Mesendoderm (in vitro differentiated cells): ENCODE data around the gene ABI1.

ENCODE experiments used
- DNase-seq: peaks from one replicate; pipeline ENCODE4 v3.0.0; 2013
- H2AK5ac ChIP-seq: 2 replicates; pipeline ENCODE4 v1.6.1; 2013; ENCODE audit warnings: low read length, inconsistent platforms
- H2BK120ac ChIP-seq: 2 replicates; pipeline ENCODE4 v1.6.1; 2013; ENCODE audit warnings: low read depth, mild to moderate bottlenecking, low read length, moderate library complexity, mixed read lengths
- H2BK15ac ChIP-seq: replicated peaks from 2 replicates; pipeline ENCODE4 v1.6.1; 2013; ENCODE audit warnings: low read depth, mild to moderate bottlenecking, moderate library complexity
- H2BK5ac ChIP-seq: 2 replicates; pipeline ENCODE4 v1.6.1; 2013; ENCODE audit warnings: low read length, inconsistent platforms
- H3K18ac ChIP-seq: 2 replicates; pipeline ENCODE4 v1.6.1; 2013; ENCODE audit warnings: mild to moderate bottlenecking, low read length, mixed read lengths
- H3K23ac ChIP-seq: one replicate; pipeline ENCODE4 v1.6.1; 2013; ENCODE audit warnings: low read length
- H3K27ac ChIP-seq: 2 replicates; pipeline ENCODE4 v1.5.1; 2013; ENCODE audit warnings: low read depth, mild to moderate bottlenecking, inconsistent platforms, low read length, moderate library complexity
- H3K27me3 ChIP-seq: 2 replicates; pipeline ENCODE4 v1.6.1; 2013; ENCODE audit warnings: low read length, control low read depth, mild to moderate bottlenecking, inconsistent platforms; ENCODE audit not compliant: insufficient read depth, poor library complexity
- H3K36me3 ChIP-seq: 2 replicates; pipeline ENCODE4 v1.6.1; 2013; ENCODE audit warnings: low read length, inconsistent platforms; ENCODE audit not compliant: control insufficient read depth, insufficient read depth
- H3K4ac ChIP-seq: one replicate; pipeline ENCODE4 v1.6.1; 2013; ENCODE audit warnings: low read depth, mild to moderate bottlenecking, low read length, moderate library complexity
- H3K4me1 ChIP-seq: 2 replicates; pipeline ENCODE4 v1.6.1; 2013; ENCODE audit warnings: low read depth, low read length, inconsistent platforms; ENCODE audit not compliant: control insufficient read depth
- H3K4me2 ChIP-seq: 2 replicates; pipeline ENCODE4 v1.6.1; 2013; ENCODE audit warnings: low read length
- H3K4me3 ChIP-seq: 2 replicates; pipeline ENCODE4 v1.5.1; 2013; ENCODE audit warnings: mild to moderate bottlenecking, low read length
- H3K56ac ChIP-seq: one replicate; pipeline ENCODE4 v1.6.1; 2013; ENCODE audit warnings: low read length
- H3K79me1 ChIP-seq: 2 replicates; pipeline ENCODE4 v1.6.1; 2013; ENCODE audit warnings: low read length, inconsistent platforms
- H3K79me2 ChIP-seq: 2 replicates; pipeline ENCODE4 v1.6.1; 2013; ENCODE audit warnings: mild to moderate bottlenecking, low read length; ENCODE audit not compliant: control insufficient read depth, insufficient read depth
- H3K9ac ChIP-seq: 2 replicates; pipeline ENCODE4 v1.6.1; 2013; ENCODE audit warnings: low read length, inconsistent platforms
- H4K5ac ChIP-seq: one replicate; pipeline ENCODE4 v1.6.1; 2013; ENCODE audit warnings: low read length
- H4K8ac ChIP-seq: one replicate; pipeline ENCODE4 v1.6.1; 2013; ENCODE audit warnings: low read depth, mild to moderate bottlenecking, control low read depth, low read length, moderate library complexity
- WGBS: extraction: QIAGEN DNeasy Blood & Tissue Kit; methylation state at CpG from one replicate; pipeline ENCODE4 v1.1.7; 2013; ENCODE audit warnings: low lambda C conversion rate, missing lambda C conversion rate; ENCODE audit not compliant: insufficient coverage; ENCODE audit errors: extremely low coverage; 5-methylcytosine and 5-hydroxymethylcytosine counted together

ABI1 gene

DNA sequence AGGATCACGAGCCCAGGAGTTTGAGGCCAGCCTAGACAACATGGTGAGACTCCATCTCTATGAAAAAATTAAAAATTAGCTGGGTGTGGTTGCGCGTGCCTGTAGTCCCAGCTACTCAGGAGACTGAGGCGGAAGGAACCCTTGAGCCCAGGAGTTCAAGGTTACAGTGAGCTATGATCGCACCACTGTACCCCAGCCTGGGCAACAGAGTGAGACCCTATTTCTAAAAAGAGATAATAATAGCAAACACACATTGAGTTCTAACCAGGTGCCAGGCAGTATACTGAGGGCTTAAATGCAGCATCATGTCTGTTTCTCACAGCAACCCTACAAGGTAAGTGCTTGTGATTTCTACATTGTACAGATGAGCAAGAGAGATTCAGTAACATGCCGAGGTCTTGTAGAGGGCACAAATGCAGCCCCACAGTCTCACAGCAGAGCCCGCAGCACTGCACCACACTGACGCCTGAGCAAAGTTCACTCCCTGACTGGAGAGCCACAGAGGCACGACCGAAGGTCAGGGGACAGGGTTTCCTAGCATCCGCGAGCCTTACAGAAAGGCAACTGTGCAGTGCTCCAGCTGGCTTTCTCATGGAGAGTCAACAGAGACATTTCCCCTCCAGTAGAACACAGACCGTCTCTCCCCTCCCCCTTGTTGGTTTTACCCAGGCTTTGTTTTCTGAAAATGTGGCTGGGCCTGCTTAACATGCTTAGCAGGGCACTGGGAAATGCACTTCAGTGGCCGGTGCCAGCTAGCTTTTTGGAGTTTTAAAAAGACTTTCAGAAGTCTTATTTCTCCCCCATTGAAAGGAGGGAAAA, 126.8 kb downstream of the ABI1 start:
- no peak overlapping the region for H3K27ac ChIP-seq
- H3K79me1 ChIP-seq = no peaks in the 10 kb centered on the region
- no peak overlapping the region for H2BK15ac ChIP-seq
- no peak overlapping the region for H2AK5ac ChIP-seq
- H3K23ac ChIP-seq = no peak overlapping the region
- H3K56ac ChIP-seq = no peak overlapping the region
- H2BK5ac ChIP-seq = no peak overlapping the region
- H3K27me3 ChIP-seq = no peaks in the 10 kb centered on the region
- H3K4me2 ChIP-seq = no peak overlapping the region
- H2BK120ac ChIP-seq = no peak overlapping the region
- no peak overlapping the region for H4K5ac ChIP-seq
- no peak overlapping the region for H3K4me3 ChIP-seq
- no peaks in the 10 kb centered on the region for H3K4me1 ChIP-seq
- H3K9ac ChIP-seq = no peak overlapping the region
- H3K36me3 ChIP-seq = peaks cover 7% of the 10 kb centered on the region
- no CpG with 5 or more reads among the region's 14 CpGs for WGBS
- no peaks in the 10 kb centered on the region for H3K79me2 ChIP-seq
- DNase-seq = no peak
- H3K18ac ChIP-seq = no peak overlapping the region
- H3K4ac ChIP-seq = no peak overlapping the region
- no peak overlapping the region for H4K8ac ChIP-seq

DNA sequence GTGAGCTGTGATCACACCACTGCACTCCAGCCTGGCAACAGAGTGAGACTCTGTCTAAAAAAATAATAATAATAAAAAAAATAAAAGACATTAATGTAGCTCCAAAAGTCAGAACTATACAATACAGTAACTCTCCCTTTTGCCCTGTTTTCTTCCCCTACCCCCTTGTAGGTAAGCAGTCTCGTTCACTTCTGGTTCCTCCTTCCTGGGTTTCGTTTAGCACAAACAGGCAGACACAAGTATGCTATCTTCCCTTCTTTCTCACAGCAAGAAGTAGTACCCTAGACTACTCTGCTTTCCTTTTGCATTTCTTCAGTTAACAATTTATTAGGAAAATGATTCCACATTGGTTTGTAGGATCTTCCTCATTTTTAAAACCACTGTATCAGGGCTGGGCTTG, 130.2 kb downstream of the ABI1 start:
- Histone ChIP-seq H2BK120ac (no peak overlapping the region), H2BK5ac (no peak overlapping the region), H3K4me2 (no peak overlapping the region), H2AK5ac (no peak overlapping the region), H2BK15ac (no peak overlapping the region), H3K23ac (no peak overlapping the region), H3K9ac (no peak overlapping the region), H3K27me3 (no peaks in the 10 kb centered on the region), H4K8ac (no peak overlapping the region), H3K4me1 (no peaks in the 10 kb centered on the region), H3K27ac (no peak overlapping the region), H3K79me2 (no peaks in the 10 kb centered on the region), H3K56ac (no peak overlapping the region), H3K4me3 (no peak overlapping the region), H3K4ac (no peak overlapping the region), H4K5ac (no peak overlapping the region), H3K79me1 (no peaks in the 10 kb centered on the region), H3K18ac (no peak overlapping the region), H3K36me3 (peaks cover 9% of the 10 kb centered on the region)
- WGBS = no CpG with 5 or more reads among the region's 2 CpGs
- DNase-seq = no peak

DNA sequence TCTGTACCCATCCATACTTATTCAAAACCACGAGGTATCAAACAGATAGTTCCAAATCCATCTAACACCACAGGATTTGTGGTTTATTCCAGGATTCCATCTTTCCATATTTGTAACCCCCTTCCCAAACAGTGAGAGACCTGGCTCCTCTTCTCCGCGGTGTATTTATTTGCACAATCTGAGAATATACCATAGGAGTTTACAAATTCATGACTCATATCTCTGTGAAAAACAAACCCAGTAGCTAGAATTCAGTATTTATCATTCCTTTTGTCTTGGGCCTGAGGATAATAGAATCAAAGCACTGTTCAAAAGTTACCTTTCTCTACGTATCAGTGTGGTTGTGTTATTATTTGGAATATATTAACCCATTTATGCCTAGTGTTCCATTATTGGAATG, 131.4 kb downstream of the ABI1 start:
- Histone ChIP-seq H2BK5ac (no peak overlapping the region), H3K4me1 (no peaks in the 10 kb centered on the region), H3K18ac (no peak overlapping the region), H3K36me3 (peaks cover 7% of the 10 kb centered on the region), H4K8ac (no peak overlapping the region), H2AK5ac (no peak overlapping the region), H3K4ac (no peak overlapping the region), H3K27ac (no peak overlapping the region), H2BK15ac (no peak overlapping the region), H3K56ac (no peak overlapping the region), H3K79me2 (no peaks in the 10 kb centered on the region), H3K9ac (no peak overlapping the region), H3K27me3 (no peaks in the 10 kb centered on the region), H3K79me1 (no peaks in the 10 kb centered on the region), H2BK120ac (no peak overlapping the region), H3K4me3 (no peak overlapping the region), H3K4me2 (no peak overlapping the region), H3K23ac (no peak overlapping the region), H4K5ac (no peak overlapping the region)
- WGBS = no CpG with 5 or more reads among the region's 4 CpGs
- no peak for DNase-seq

DNA sequence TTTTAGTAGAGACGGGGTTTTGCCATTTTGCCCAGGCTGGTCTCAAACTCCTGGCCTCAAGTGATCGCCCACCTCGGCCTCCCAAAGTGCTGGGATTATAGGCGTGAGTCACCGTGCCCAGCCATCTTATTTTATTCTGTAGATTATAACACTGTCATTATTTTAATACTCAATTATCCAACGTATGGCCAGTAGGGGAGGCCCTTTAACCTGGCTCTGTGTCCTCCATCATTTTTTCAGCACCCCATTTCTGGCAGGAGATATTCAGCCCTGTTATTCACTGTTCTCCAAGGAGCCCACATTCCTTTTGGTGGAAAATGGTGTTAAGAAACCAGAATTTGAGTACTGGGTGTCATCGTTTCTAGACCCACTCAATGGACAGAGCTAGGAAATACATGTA, 131.8 kb downstream of the ABI1 start:
- no peak for DNase-seq
- no peak overlapping the region for H3K56ac ChIP-seq
- no CpG with 5 or more reads among the region's 7 CpGs for WGBS
- no peak overlapping the region for H3K23ac ChIP-seq
- no peak overlapping the region for H2BK120ac ChIP-seq
- no peak overlapping the region for H2BK5ac ChIP-seq
- no peaks in the 10 kb centered on the region for H3K4me1 ChIP-seq
- no peak overlapping the region for H3K9ac ChIP-seq
- H3K36me3 ChIP-seq = peaks cover 7% of the 10 kb centered on the region
- no peak overlapping the region for H3K4me3 ChIP-seq
- H3K27me3 ChIP-seq = no peaks in the 10 kb centered on the region
- H3K79me2 ChIP-seq = no peaks in the 10 kb centered on the region
- no peak overlapping the region for H4K5ac ChIP-seq
- no peak overlapping the region for H3K27ac ChIP-seq
- H3K18ac ChIP-seq = no peak overlapping the region
- no peak overlapping the region for H2AK5ac ChIP-seq
- no peak overlapping the region for H3K4ac ChIP-seq
- no peak overlapping the region for H2BK15ac ChIP-seq
- no peak overlapping the region for H3K4me2 ChIP-seq
- no peaks in the 10 kb centered on the region for H3K79me1 ChIP-seq
- no peak overlapping the region for H4K8ac ChIP-seq

DNA sequence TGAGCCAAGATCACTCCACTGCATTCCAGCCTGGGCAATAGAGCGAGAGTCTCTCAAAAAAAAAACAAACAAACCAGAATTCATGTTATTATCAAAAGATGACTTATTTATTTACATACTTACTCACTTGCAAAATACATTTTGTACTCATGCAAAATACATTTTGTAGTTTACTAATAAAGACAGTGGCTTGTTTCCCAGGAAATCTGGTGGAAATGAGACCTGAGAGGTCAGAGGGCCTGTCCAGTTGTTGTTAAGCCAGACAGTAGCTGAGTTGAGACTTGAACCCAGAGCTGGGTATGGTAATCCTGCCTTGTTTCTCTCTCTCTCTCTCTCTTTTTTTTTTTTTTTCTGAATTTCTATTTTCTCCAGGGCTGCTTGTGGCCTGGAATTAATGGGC, 133.8 kb downstream of the ABI1 start:
- Histone ChIP-seq H3K79me2 (no peaks in the 10 kb centered on the region), H3K9ac (no peak overlapping the region), H3K18ac (no peak overlapping the region), H3K27ac (no peak overlapping the region), H3K4me2 (no peak overlapping the region), H3K23ac (no peak overlapping the region), H4K8ac (no peak overlapping the region), H3K4me3 (no peak overlapping the region), H2BK120ac (no peak overlapping the region), H2AK5ac (no peak overlapping the region), H4K5ac (no peak overlapping the region), H3K4ac (no peak overlapping the region), H3K36me3 (peaks cover 7% of the 10 kb centered on the region), H3K79me1 (no peaks in the 10 kb centered on the region), H3K56ac (no peak overlapping the region), H2BK5ac (no peak overlapping the region), H3K4me1 (no peaks in the 10 kb centered on the region), H3K27me3 (no peaks in the 10 kb centered on the region), H2BK15ac (no peak overlapping the region)
- no peak for DNase-seq
- no CpG with 5 or more reads among the region's 1 CpG for WGBS
